ENCODE measurements around the gene GAL3ST2.
"Not testable (repeated sequence)": the region's sequence is repeated elsewhere in the genome, so short reads cannot be mapped to it uniquely, and the experiment has no call there.

Gene GAL3ST2

GRCh38 chr2:241738040-241738686 lies 38.5 kb upstream of the GAL3ST2 start:
- TF ChIP-seq CTCF (IDR thresholded peaks at IDR 0.05; ENCODE audit: insufficient read depth, low read length, poor library complexity, severe bottlenecking): no peak
- DNase-seq (ENCODE audit: extremely low read depth, insufficient read length): no peak
- peaks cover 2% of the 10 kb centered on the region for H3K36me3 ChIP-seq (ENCODE audit: control insufficient read depth, insufficient read depth, low read length)
- H3K27me3 ChIP-seq (replicated peaks; ENCODE audit: control insufficient read depth, insufficient read depth, low read length): no peaks in the 10 kb centered on the region
- no peak overlapping the region for H3K4me3 ChIP-seq (replicated peaks; ENCODE audit: low read depth, low read length)

- TF ChIP-seq CTCF (IDR thresholded peaks at IDR 0.05; ENCODE audit: insufficient read depth, low read length, poor library complexity, severe bottlenecking): no peak
- Histone ChIP-seq H3K27me3 (replicated peaks; ENCODE audit: control insufficient read depth, insufficient read depth, low read length) (no peaks in the 10 kb centered on the region), H3K36me3 (ENCODE audit: control insufficient read depth, insufficient read depth, low read length) (peaks cover 7% of the 10 kb centered on the region), H3K4me3 (replicated peaks; ENCODE audit: low read depth, low read length) (no peak overlapping the region)
- no peak for DNase-seq (ENCODE audit: extremely low read depth, insufficient read length)
Measured at GRCh38 chr2:241739177-241739576, 37.4 kb upstream of the GAL3ST2 start.

- no peak for DNase-seq (ENCODE audit: extremely low read depth, insufficient read length)
- no peak for TF ChIP-seq CTCF (IDR thresholded peaks at IDR 0.05; ENCODE audit: insufficient read depth, low read length, poor library complexity, severe bottlenecking)
- Histone ChIP-seq H3K4me3 (replicated peaks; ENCODE audit: low read depth, low read length) (no peak overlapping the region), H3K27me3 (replicated peaks; ENCODE audit: control insufficient read depth, insufficient read depth, low read length) (no peaks in the 10 kb centered on the region), H3K36me3 (ENCODE audit: control insufficient read depth, insufficient read depth, low read length) (peaks cover 10% of the 10 kb centered on the region)
Measured at GRCh38 chr2:241739651-241740050, 37.0 kb upstream of the GAL3ST2 start.

GRCh38 chr2:241741016-241741415 lies 35.6 kb upstream of the GAL3ST2 start:
- H3K4me3 ChIP-seq (replicated peaks; ENCODE audit: low read depth, low read length): no peak overlapping the region
- peaks cover 10% of the 10 kb centered on the region for H3K36me3 ChIP-seq (ENCODE audit: control insufficient read depth, insufficient read depth, low read length)
- TF ChIP-seq CTCF (IDR thresholded peaks at IDR 0.05; ENCODE audit: insufficient read depth, low read length, poor library complexity, severe bottlenecking): no peak
- no peaks in the 10 kb centered on the region for H3K27me3 ChIP-seq (replicated peaks; ENCODE audit: control insufficient read depth, insufficient read depth, low read length)
- no peak for DNase-seq (ENCODE audit: extremely low read depth, insufficient read length)

GRCh38 chr2:241742320-241742939 lies 34.2 kb upstream of the GAL3ST2 start:
- no peak for DNase-seq (ENCODE audit: extremely low read depth, insufficient read length)
- H3K4me3 ChIP-seq (replicated peaks; ENCODE audit: low read depth, low read length): no peak overlapping the region

GRCh38 chr2:241743008-241743407 lies 33.6 kb upstream of the GAL3ST2 start:
- DNase-seq (ENCODE audit: extremely low read depth, insufficient read length); H3K27me3 ChIP-seq (replicated peaks; ENCODE audit: control insufficient read depth, insufficient read depth, low read length); H3K4me3 ChIP-seq (replicated peaks; ENCODE audit: low read depth, low read length); H3K36me3 ChIP-seq (ENCODE audit: control insufficient read depth, insufficient read depth, low read length): not testable (repeated sequence)

More at GRCh38 chr2:241742320-241742939, 34.2 kb upstream of the GAL3ST2 start:
- Histone ChIP-seq H3K36me3 (ENCODE audit: control insufficient read depth, insufficient read depth, low read length) (peaks cover 10% of the 10 kb centered on the region), H3K27me3 (replicated peaks; ENCODE audit: control insufficient read depth, insufficient read depth, low read length) (no peaks in the 10 kb centered on the region)
- TF ChIP-seq CTCF (IDR thresholded peaks at IDR 0.05; ENCODE audit: insufficient read depth, low read length, poor library complexity, severe bottlenecking): no peak
